Testis (tissue), 2 donors: ENCODE measurements around the gene SLC35E1.
A peak's percentile ranks its signal among the peaks of the same experiment; 100 is the strongest.

Source experiments
- POLR2A ChIP-seq: fragments of 450-650 bp; IDR thresholded peaks from one replicate; pipeline ENCODE4 v1.6.1; 2017; ENCODE audit warnings: antibody characterized with exemption, mild to moderate bottlenecking, moderate library complexity
- TF ChIP-seq, protein P1 (sequence below), 3 experiments: fragments of 450-650 bp in 2 of 3; fragments of 200-600 bp in 1 of 3; sonication (generic) in 1 of 3; IDR thresholded peaks; one replicate each; pipeline ENCODE4 v1.5.1; 2016 to 2019; ENCODE audit warnings: antibody characterized with exemption in 3 of 3, mild to moderate bottlenecking in 2 of 3, moderate library complexity in 1 of 3

- TF ChIP-seq, protein P1, sequence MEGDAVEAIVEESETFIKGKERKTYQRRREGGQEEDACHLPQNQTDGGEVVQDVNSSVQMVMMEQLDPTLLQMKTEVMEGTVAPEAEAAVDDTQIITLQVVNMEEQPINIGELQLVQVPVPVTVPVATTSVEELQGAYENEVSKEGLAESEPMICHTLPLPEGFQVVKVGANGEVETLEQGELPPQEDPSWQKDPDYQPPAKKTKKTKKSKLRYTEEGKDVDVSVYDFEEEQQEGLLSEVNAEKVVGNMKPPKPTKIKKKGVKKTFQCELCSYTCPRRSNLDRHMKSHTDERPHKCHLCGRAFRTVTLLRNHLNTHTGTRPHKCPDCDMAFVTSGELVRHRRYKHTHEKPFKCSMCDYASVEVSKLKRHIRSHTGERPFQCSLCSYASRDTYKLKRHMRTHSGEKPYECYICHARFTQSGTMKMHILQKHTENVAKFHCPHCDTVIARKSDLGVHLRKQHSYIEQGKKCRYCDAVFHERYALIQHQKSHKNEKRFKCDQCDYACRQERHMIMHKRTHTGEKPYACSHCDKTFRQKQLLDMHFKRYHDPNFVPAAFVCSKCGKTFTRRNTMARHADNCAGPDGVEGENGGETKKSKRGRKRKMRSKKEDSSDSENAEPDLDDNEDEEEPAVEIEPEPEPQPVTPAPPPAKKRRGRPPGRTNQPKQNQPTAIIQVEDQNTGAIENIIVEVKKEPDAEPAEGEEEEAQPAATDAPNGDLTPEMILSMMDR (IDR thresholded peaks at IDR 0.05): peak in 1 of 3 experiments; percentile 24
- TF ChIP-seq POLR2A: no peak
Observed at GRCh38 chr19:16527971-16528521, 44.2 kb downstream of the SLC35E1 start.
